GM18867 (cell line): ENCODE results near the gene ARAP2.

ENCODE experiments used
- ATAC-seq: cut with Tn5 transposase; IDR thresholded peaks from one replicate; pipeline ENCODE4 v1.9.1; 2021; ENCODE audit warnings: mild to moderate bottlenecking, moderate library complexity; ENCODE audit not compliant: unreplicated experiment

ARAP2 gene

GRCh38 chr4:36220776-36221175 is 23.5 kb downstream of the ARAP2 start:
- ATAC-seq: no peak

- no peak for ATAC-seq
Observed at GRCh38 chr4:36218121-36218520, 26.2 kb downstream of the ARAP2 start.

GRCh38 chr4:36215627-36216026 is 28.7 kb downstream of the ARAP2 start:
- ATAC-seq: no peak

- no peak for ATAC-seq
Observed at GRCh38 chr4:36214735-36215485, 29.4 kb downstream of the ARAP2 start.

- no peak for ATAC-seq
Observed at GRCh38 chr4:36213977-36214376, 30.3 kb downstream of the ARAP2 start.

- ATAC-seq: no peak
Observed at GRCh38 chr4:36211084-36211483, 33.2 kb downstream of the ARAP2 start.

- no peak for ATAC-seq
Observed at GRCh38 chr4:36209941-36210649, 34.2 kb downstream of the ARAP2 start.

GRCh38 chr4:36208893-36209473 is 35.3 kb downstream of the ARAP2 start:
- peak; percentile 94 for ATAC-seq

GRCh38 chr4:36207831-36208520 is 36.3 kb downstream of the ARAP2 start:
- ATAC-seq: no peak

- ATAC-seq: no peak
Observed at GRCh38 chr4:36207367-36207766, 36.9 kb downstream of the ARAP2 start.

- no peak for ATAC-seq
Observed at GRCh38 chr4:36206603-36207311, 37.6 kb downstream of the ARAP2 start.

GRCh38 chr4:36206012-36206411 is 38.3 kb downstream of the ARAP2 start:
- no peak for ATAC-seq

- ATAC-seq: no peak
Observed at GRCh38 chr4:36198861-36199260, 45.5 kb downstream of the ARAP2 start.

- no peak for ATAC-seq
Observed at GRCh38 chr4:36198068-36198808, 46.1 kb downstream of the ARAP2 start.

GRCh38 chr4:36197501-36197900 is 46.8 kb downstream of the ARAP2 start:
- ATAC-seq: no peak

- no peak for ATAC-seq
Observed at GRCh38 chr4:36196145-36196913, 48.0 kb downstream of the ARAP2 start.

- no peak for ATAC-seq
Observed at GRCh38 chr4:36192922-36193321, 51.4 kb downstream of the ARAP2 start.

GRCh38 chr4:36189511-36190226 is 54.6 kb downstream of the ARAP2 start:
- peak; percentile 95 for ATAC-seq
